K562 (cell line): ENCODE data around the gene MAP3K4. TPM values are rescaled to one million over a fixed set of nuclear protein-coding genes. Genes with fewer than 3 reads are reported as not detected.

Experiments used
- ATAC-seq: fragments of 200-7000 bp; cut with Tn5 transposase; 3 replicates; pipeline ENCODE4 v1.9.1; 2020; ENCODE audit warnings: moderate library complexity
- BruUV-seq: library from RNA; stranded (reverse); fragments of 400-500 nt; replicated peaks from 2 replicates; lab custom pipeline; 2021; lab: Mats Ljungman, UMichigan
- CTCF ChIA-PET: fragments of 300-600 bp; formaldehyde crosslinking; extraction: SDS; loops from one replicate; lab custom pipeline; 2021; ENCODE audit warnings: low intra/inter-chr PET ratio; lab: Yijun Ruan, JAX
- POLR2A ChIA-PET: fragments of 300-600, 350-650 bp; sonication (Branson Sonifier 250); formaldehyde crosslinking; extraction: SDS; loops from one replicate; lab custom pipeline; 2021; ENCODE audit warnings: antibody characterized with exemption, inconsistent platforms; lab: Yijun Ruan, JAX
- DNase-seq, 4 experiments: peaks; one replicate each; pipeline versions ENCODE4 v3.0.0 to v3.0.0-alpha.2; 2011 to 2018; ENCODE audit warnings: low spot score in 3 of 4, mixed read lengths in 3 of 4; ENCODE audit errors: extremely low read depth in 1 of 4
- FAIRE-seq: peaks from 2 replicates; lab custom pipeline; 2011; peaks lifted over from hg19 to GRCh38; lab: Jason Lieb, UNC
- H2AFZ ChIP-seq: 2 replicates; pipeline ENCODE4 v1.6.0; 2011; ENCODE audit warnings: low read depth, low read length, control low read depth, inconsistent platforms
- H3K27ac ChIP-seq: fragments of 200-600 bp; 3 replicates; pipeline ENCODE4 v1.8.0; 2011; ENCODE audit warnings: low read depth, mild to moderate bottlenecking, control low read depth, inconsistent platforms, low read length, moderate library complexity, mixed read lengths; ENCODE audit errors: extremely low read depth
- H3K27me3 ChIP-seq, 2 experiments: fragments of 300-600 bp in 1 of 2; 2 replicates in 1 of 2; 3 replicates in 1 of 2; pipeline versions ENCODE4 v1.6.0 to v1.8.0; 2011; ENCODE audit warnings: inconsistent platforms in 2 of 2, low read length in 2 of 2, mild to moderate bottlenecking in 1 of 2, mixed read lengths in 1 of 2, moderate library complexity in 1 of 2; ENCODE audit not compliant: control insufficient read depth in 2 of 2, insufficient read depth in 2 of 2
- H3K36me3 ChIP-seq: fragments of 300-600 bp; 3 replicates; pipeline ENCODE4 v1.8.0; 2011; ENCODE audit warnings: mild to moderate bottlenecking, low read length, inconsistent platforms; ENCODE audit not compliant: control insufficient read depth, insufficient read depth
- H3K4me1 ChIP-seq, 2 experiments: fragments of 200-600 bp in 1 of 2; replicated peaks in 1 of 2; 2 replicates in 1 of 2; 3 replicates in 1 of 2; pipeline versions ENCODE4 v1.5.1 to v1.8.0; 2011; ENCODE audit warnings: inconsistent platforms in 2 of 2, low read length in 2 of 2, mild to moderate bottlenecking in 1 of 2, mixed read lengths in 1 of 2, moderate library complexity in 1 of 2; ENCODE audit not compliant: control insufficient read depth in 2 of 2, insufficient read depth in 2 of 2
- H3K4me2 ChIP-seq: 2 replicates; pipeline ENCODE4 v1.6.1; 2011; ENCODE audit warnings: low read length, control low read depth, inconsistent platforms, mixed read lengths; ENCODE audit not compliant: insufficient read depth
- H3K4me3 ChIP-seq: fragments of 200-600 bp; sonication (generic), shearing (Covaris generic); 2 replicates; pipeline ENCODE4 v1.5.1; 2016; ENCODE audit warnings: control low read depth, inconsistent platforms
- H3K79me2 ChIP-seq: fragments of 200-600 bp; 3 replicates; pipeline ENCODE4 v1.8.0; 2011; ENCODE audit warnings: low read length, inconsistent platforms; ENCODE audit not compliant: control insufficient read depth, insufficient read depth
- H3K9ac ChIP-seq, 2 experiments: 2 replicates each; pipeline versions ENCODE4 v1.6.0 to v1.6.1; 2011; ENCODE audit warnings: low read depth in 2 of 2, low read length in 2 of 2, control low read depth in 1 of 2, inconsistent platforms in 1 of 2, mild to moderate bottlenecking in 1 of 2, mixed read lengths in 1 of 2; ENCODE audit not compliant: insufficient read depth in 1 of 2
- H3K9me1 ChIP-seq: one replicate; pipeline ENCODE4 v1.6.0; 2011; ENCODE audit warnings: inconsistent platforms, mild to moderate bottlenecking, low read length, moderate library complexity; ENCODE audit not compliant: control insufficient read depth, insufficient read depth
- H3K9me3 ChIP-seq: replicated peaks from 2 replicates; pipeline ENCODE4 v1.5.1; 2011; ENCODE audit warnings: low read depth, low read length, inconsistent platforms; ENCODE audit not compliant: control insufficient read depth, insufficient read depth
- H4K20me1 ChIP-seq: replicated peaks from 2 replicates; pipeline ENCODE4 v1.6.1; 2011; ENCODE audit warnings: low read length, inconsistent platforms, mixed read lengths; ENCODE audit not compliant: control insufficient read depth, insufficient read depth
- KAT2B ChIP-seq: IDR thresholded peaks from one replicate; pipeline ENCODE4 v1.6.1; 2012; ENCODE audit warnings: low read depth, mild to moderate bottlenecking, control low read depth, inconsistent platforms, low read length, moderate library complexity
- KHSRP ChIP-seq: fragments of 450-650 bp; IDR thresholded peaks from 2 replicates; pipeline ENCODE4 v1.6.1; 2017
- MEF2D ChIP-seq: conservative IDR thresholded peaks from 2 replicates; pipeline ENCODE4 v1.6.1; 2016; ENCODE audit warnings: low read depth, missing genetic modification characterization, missing compliant biosample characterization
- NEUROD1 ChIP-seq: fragments of 150-350 bp; IDR thresholded peaks from 2 replicates; pipeline ENCODE4 v1.6.1; 2014; ENCODE audit warnings: borderline replicate concordance, low read length, low read depth; ENCODE audit not compliant: partially characterized antibody
- PHB ChIP-seq: fragments of 250-450 bp; sonication (Bioruptor Pico); IDR thresholded peaks from 2 replicates; pipeline ENCODE4 v1.5.0; 2021
- SUPT5H ChIP-seq: fragments of 450-650 bp; IDR thresholded peaks from 2 replicates; pipeline ENCODE4 v1.6.1; 2016
- ZBTB7A ChIP-seq: IDR thresholded peaks from 2 replicates; pipeline ENCODE4 v1.6.1; 2011; ENCODE audit warnings: low read depth, mild to moderate bottlenecking, low read length, moderate library complexity, borderline replicate concordance; ENCODE audit not compliant: control insufficient read depth
- ZNF133 ChIP-seq: fragments of 250-450 bp; sonication (Bioruptor Pico); IDR thresholded peaks from 2 replicates; pipeline ENCODE4 v1.4.0; 2020; ENCODE audit warnings: mild to moderate bottlenecking
- ZNF589 ChIP-seq: fragments of 200-800 bp; sonication (Bioruptor generic); IDR thresholded peaks from 2 replicates; pipeline ENCODE4 v1.6.1; 2016; ENCODE audit warnings: low read depth, missing genetic modification characterization, missing compliant biosample characterization
- WGBS: fragments of 100-300 bp; shearing (Covaris generic); methylation state at CpG from one replicate; pipeline ENCODE4 v1.1.6; 2016; ENCODE audit warnings: low coverage, mixed read lengths; ENCODE audit not compliant: insufficient coverage; ENCODE audit errors: missing lambda C conversion rate; 5-methylcytosine and 5-hydroxymethylcytosine counted together
- in situ Hi-C: fragments of 300-500 bp; cut with MboI; formaldehyde crosslinking; loops from 4 replicates; pipeline ENCODE4 v1.15.0; 2018; ENCODE audit warnings: inconsistent platforms, mixed read lengths
- intact Hi-C: fragments of 100-400 bp; cut with micrococcal nuclease; formaldehyde crosslinking; loops from 2 replicates; pipeline ENCODE4 v1.14.2; 2022
- polyA plus RNA-seq, 8 experiments: library from polyadenylated mRNA; depleted of rRNA in 4 of 8; stranded (reverse) in 5 of 8; unstranded in 3 of 8; fragments of >200 nt; fragmentation: Nextera tagmentation in 2 of 8; fragmentation: Illumina TruSeq in 1 of 8; extraction: Ambion mirVana in 2 of 8; extraction: Trizol in 1 of 8; gene quantifications; 2 replicates each; pipeline versions ENCODE4 v1.2.1 to v1.2.3, GENCODE V29; 2011 to 2014; ENCODE audit warnings: inconsistent platforms in 1 of 8, missing spikeins in 1 of 8
- total RNA-seq, 7 experiments: library from RNA; depleted of rRNA in 6 of 7; stranded (reverse); fragments of >200 nt in 6 of 7; fragmentation: Illumina TruSeq in 2 of 7; extraction: Trizol in 2 of 7; gene quantifications; 2 replicates each; pipeline versions ENCODE4 v1.2.1 to v1.2.3, GENCODE V29; 2011 to 2021; ENCODE audit warnings: low replicate concordance in 1 of 7
- TF ChIP-seq, protein P1 (sequence below): IDR thresholded peaks from 2 replicates; pipeline ENCODE4 v1.6.1; 2012; ENCODE audit warnings: low read depth, low read length, improper control_type of control experiment, borderline replicate concordance

MAP3K4 gene
- total and polyA plus RNA-seq, 9 of the 15 experiments (the other 6 are each of a cell fraction or from before 2014, with no cell fraction given): 21.0 to 77.2 (median 48.9) TPM

DNA sequence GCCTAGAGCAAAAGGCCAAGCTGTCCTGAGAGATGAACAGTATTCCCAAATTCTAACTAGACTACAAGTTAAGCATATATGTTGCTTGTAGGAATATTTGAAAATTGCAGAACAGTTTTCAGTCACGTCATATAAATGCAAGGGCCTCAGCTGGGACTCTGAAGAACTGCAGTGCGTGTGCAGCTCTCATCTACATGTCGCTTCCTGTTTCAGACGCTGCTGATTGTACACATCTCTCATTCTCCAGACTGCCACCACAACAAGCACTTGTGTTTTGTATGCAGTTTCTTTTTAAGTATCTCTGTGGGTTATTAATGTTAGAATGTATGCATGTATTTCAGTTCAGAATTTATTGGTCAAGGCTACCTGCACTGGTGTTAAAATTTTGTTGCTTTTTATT lies 119.7 kb downstream of the MAP3K4 start:
- Histone ChIP-seq H3K36me3 (peaks cover 97% of the 10 kb centered on the region), H3K9me3 (no peaks in the 10 kb centered on the region), H3K79me2 (no peaks in the 10 kb centered on the region), H3K4me1 (no peaks in the 10 kb centered on the region), H4K20me1 (no peaks in the 10 kb centered on the region), H3K4me3 (no peak overlapping the region), H3K27me3 (no peaks in the 10 kb centered on the region)
- no peak for FAIRE-seq
- in situ Hi-C loops: no loop called here
- TF ChIP-seq ZNF589 (CRISPR knock-in tag) (no peak), PHB (CRISPR knock-in tag) (no peak), SUPT5H (no peak), KAT2B (no peak), ZBTB7A (no peak), NEUROD1 (no peak), MEF2D (tag) (no peak)
- TF ChIP-seq, all 486 proteins: peak for 0
- Histone ChIP-seq H2AFZ (no peak overlapping the region), H3K27ac (no peak overlapping the region), H3K9me1 (no peaks in the 10 kb centered on the region), H3K9ac (no peak overlapping the region), H3K4me2 (no peak overlapping the region)
- BruUV-seq: no TSS peak
- ChIA-PET CTCF (no interaction called here), POLR2A (interaction anchor here (0.7 kb wide), 1 partner anchor 80 kb away, joined by 5 read pairs; no protein-coding TSS in a partner anchor)
- ATAC-seq (no peak), DNase-seq (no peak)
- WGBS: 89% methylated on average over 4 of the region's 4 CpGs
- intact Hi-C loops: no loop called here

DNA sequence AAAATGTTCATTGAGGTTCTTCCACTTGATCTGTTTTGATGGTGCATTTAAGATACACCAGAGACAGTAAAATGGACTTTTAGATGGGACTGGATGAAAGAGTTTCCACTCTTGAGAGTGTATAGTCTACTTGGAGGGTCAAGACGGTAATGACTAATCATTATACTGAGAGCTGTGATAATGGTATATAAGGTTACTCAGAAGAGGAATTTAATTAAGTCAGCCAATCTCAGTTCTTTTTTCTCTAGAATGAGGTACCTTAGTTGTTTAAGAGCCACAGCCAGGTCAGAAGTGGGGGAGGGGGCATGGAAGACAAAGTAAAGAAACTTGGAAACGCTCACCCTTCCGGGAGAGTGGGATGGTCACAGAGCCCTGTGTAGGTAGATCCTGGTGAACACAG lies 123.9 kb downstream of the MAP3K4 start:
- H3K79me2 ChIP-seq: no peaks in the 10 kb centered on the region
- no peak overlapping the region for H2AFZ ChIP-seq
- H3K4me3 ChIP-seq: no peak overlapping the region
- ChIA-PET POLR2A (interaction anchor here (0.9 to 1.8 kb wide), 2 partner anchors 9 to 10 kb away, joined by 3 to 4 read pairs; no protein-coding TSS in a partner anchor), CTCF (no interaction called here)
- no peaks in the 10 kb centered on the region for H3K27me3 ChIP-seq
- BruUV-seq: no TSS peak
- FAIRE-seq (no peak), ATAC-seq (no peak), DNase-seq (no peak)
- H3K36me3 ChIP-seq: peaks cover 98% of the 10 kb centered on the region
- 92% methylated on average over 3 of the region's 3 CpGs for WGBS
- no peak overlapping the region for H3K27ac ChIP-seq
- H4K20me1 ChIP-seq: no peaks in the 10 kb centered on the region
- H3K4me2 ChIP-seq: no peak overlapping the region
- intact Hi-C loops: no loop called here
- no peaks in the 10 kb centered on the region for H3K9me1 ChIP-seq
- no peaks in the 10 kb centered on the region; a peak in 1 of 5 replicates for H3K4me1 ChIP-seq
- in situ Hi-C loops: no loop called here
- H3K9me3 ChIP-seq: no peaks in the 10 kb centered on the region
- H3K9ac ChIP-seq: no peak overlapping the region
- TF ChIP-seq KHSRP (no peak), ZNF133 (CRISPR knock-in tag) (no peak)
- TF ChIP-seq, protein P1, sequence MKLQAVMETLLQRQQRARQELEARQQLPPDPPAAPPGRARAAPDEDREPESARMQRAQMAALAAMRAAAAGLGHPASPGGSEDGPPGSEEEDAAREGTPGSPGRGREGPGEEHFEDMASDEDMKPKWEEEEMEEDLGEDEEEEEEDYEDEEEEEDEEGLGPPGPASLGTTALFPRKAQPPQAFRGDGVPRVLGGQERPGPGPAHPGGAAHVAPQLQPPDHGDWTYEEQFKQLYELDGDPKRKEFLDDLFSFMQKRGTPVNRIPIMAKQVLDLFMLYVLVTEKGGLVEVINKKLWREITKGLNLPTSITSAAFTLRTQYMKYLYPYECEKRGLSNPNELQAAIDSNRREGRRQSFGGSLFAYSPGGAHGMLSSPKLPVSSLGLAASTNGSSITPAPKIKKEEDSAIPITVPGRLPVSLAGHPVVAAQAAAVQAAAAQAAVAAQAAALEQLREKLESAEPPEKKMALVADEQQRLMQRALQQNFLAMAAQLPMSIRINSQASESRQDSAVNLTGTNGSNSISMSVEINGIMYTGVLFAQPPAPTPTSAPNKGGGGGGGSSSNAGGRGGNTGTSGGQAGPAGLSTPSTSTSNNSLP: no peak
